GM19463 (cell line): ENCODE results near the gene ADCY4.

Experiments
- ATAC-seq: cut with Tn5 transposase; IDR thresholded peaks from one replicate; pipeline ENCODE4 v1.9.1; 2021; ENCODE audit warnings: mild to moderate bottlenecking, moderate library complexity; ENCODE audit not compliant: unreplicated experiment

ADCY4 gene

DNA sequence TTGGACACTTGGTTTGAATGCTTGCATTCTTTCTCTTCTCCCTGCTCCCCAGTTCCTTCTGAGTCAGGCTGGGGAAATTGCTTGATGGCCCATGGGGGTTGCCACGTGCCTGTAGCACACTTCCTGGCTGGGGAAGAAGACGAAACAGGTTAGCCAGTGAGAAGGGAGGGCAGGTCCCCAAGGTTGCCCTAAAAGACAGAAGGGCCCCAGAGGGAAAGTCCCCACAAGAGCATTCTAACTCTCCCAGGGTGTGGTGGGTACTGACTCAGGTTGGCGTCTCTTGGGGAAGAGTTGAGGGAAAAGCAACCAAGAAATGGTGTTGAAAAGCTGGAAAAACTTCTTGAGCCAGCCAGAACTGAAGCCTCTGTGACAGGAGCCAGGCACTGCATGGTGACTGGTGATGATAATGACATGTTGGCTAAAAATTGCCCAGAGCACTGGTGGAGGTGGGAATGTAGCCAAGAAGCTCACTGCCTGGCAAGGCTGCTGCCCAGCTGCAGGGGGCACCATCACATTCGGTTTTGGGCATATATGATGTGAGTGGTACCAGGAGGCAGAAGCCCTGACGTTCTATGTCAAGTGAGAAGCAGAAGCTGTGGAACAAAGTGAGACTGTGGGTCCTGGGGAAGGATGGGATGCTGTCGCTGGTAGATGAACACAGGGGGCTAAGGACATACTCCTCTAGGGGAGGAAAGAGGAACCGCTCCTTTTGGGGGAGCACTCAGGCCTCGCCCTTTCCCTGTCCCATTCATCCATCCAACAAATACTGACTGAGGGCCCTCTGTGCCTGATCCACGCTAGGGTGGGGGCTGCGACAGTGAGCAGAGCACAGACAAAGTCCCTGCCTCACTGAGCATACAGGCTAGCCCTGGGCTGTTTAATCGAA is 55.3 kb downstream of the ADCY4 start:
- peak; percentile 79 for ATAC-seq

DNA sequence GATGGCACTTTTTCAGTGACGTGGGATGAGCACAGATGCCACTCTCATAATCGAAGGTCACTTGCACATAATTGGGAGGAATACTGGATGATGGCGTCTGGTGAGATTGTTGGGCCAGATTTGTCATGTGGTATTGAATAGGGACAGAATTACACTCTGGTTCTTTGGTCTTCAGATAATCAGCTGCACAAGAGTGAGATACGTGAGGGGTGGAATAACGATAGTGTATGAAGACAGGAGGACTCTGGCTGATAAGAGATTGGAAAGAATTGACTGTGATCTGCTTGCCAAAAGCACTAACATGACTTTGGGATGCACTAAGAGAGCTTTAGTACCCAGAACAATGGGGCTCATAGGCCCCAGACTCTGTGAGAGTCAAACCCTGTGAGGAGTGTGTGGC is 56.4 kb downstream of the ADCY4 start:
- ATAC-seq: no peak

DNA sequence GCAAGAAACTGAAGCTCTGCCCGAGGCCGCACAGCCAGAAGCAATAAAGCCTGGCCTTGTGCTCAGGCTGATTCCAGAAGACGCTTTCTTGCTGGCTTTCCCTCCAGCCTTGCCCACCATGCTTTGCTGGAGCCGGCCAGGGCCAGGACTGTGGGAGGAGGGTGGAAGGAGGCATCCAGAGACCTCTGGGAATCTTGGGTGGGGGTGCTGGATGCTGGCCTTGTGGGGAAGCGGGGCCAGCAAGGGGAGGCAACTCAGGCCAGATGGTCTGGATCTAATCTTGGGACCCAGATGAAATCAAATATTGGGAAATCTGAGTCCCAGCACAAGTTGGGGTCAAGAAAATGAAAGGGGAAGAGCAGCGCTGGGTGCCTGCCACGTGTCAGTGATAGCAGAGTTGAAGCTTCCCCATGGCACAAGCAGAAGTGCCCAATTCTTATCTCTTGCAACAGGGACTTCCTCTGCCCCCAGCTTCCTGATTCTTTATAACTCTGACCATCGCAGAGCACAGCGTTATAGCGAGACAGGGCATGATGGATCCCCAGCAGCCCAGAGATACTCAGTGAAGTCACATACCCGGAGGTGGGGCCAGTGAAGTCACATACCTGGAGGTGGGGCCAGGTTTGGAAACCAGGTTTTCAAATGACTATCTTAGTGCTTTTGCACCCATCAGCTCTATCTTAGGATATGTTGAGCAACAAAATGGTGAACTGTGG is 57.1 kb downstream of the ADCY4 start:
- ATAC-seq: no peak

DNA sequence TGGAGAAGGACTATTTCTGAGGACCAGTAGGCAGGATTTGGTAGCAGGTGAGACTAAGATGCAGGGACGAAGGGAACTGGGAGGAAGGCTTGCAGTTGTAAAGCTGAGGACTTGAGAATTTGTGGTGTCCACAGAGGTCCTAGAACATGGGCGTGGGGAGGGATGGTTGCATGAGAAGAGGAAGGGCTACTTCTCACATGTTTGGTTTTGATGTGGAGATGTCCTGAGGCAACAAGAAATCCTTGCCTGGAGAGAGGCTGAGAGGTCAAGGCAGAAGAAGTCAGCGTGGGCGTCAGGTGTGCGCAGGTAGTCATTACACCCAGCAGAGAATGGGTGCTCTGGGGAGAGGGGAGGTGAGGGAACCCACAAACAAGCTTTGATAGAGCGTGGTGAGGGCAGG is 57.8 kb downstream of the ADCY4 start:
- ATAC-seq: no peak

DNA sequence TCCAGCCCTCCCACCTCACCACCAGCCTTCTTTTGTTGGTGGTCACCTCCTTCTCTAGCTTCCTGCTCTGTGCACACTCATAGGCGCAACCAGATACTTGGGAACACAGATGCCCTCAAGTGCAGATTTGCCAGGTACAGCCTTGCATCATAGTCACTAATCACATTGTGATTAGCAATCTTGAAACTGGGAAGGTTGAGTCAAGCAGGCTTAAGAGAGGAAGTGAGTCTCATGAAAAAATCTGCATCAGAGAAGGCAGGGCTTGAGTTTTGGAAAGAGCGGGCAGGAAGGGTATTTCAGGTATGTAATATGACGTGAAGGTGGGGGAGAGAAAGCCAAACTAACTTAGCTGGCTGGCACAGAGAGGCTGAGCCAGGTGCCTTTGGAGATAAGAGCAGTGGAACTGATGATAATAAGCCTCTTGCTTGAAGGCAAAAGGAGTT is 60.7 kb downstream of the ADCY4 start:
- ATAC-seq: peak; percentile 39

DNA sequence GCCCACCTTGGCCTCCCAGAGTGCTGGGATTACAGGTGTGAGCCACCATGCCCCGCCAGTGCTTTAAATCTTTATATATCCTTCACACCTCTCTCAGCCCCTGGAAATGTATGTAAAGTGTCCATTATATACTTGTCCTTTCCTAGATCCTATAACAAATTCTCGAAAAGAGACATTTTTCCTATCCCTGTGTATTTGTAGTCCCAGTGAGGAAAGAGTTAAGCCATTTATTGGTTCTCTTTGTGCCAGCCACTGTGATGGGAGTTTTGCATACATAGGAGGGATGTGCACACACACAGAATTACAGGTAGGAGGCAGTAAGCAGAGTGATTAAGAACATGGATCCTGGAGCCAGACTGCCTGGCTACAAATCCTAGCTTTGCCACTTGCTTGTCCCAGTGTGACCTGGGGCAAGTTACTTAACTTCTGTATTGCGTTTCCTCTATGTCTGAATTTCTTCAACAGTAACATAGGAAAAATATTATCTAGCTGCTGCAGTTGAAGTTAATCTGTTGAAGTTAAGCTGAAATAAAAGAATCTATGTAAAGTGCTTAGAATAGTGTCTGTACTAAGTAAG is 61.4 kb downstream of the ADCY4 start:
- no peak for ATAC-seq

DNA sequence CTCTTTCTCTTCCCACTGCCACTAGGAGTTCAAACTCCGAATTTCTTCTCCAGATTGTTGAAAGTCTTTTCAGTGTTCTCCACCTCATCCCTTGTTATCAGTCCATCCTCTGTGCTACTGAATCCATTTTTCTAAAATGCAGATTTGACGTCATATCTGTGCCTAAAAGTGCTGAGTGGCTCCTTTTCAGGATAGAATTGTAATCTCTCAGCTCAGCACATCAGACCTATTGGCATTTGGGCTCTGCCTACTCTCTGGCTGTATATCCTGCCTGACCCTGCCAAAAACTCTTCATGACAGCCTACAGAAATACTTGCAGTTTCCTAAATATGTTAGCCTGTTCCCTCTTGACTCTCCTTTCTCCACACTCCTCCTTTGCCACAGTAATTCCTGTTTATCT is 62.4 kb downstream of the ADCY4 start:
- no peak for ATAC-seq

DNA sequence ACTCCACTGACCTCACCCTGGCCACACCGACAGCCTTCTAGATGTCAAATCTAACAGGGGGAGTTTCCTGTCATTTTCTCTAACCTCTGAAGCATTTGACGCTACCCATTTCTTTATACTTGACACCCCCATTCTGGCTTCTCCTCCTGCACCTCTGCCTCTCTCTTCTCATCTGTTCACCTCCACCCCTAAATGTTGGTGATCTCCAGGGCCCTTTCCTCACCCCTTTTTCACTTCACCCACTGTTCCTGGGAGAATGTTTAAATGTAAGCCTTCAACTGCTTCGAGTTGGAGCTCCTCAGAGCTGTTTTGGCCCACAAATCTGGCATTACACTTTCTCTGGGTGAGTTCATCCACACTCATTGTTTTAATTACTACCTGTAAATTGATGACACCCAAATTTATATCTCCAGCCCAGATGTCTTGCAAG is 63.0 kb downstream of the ADCY4 start:
- no peak for ATAC-seq

DNA sequence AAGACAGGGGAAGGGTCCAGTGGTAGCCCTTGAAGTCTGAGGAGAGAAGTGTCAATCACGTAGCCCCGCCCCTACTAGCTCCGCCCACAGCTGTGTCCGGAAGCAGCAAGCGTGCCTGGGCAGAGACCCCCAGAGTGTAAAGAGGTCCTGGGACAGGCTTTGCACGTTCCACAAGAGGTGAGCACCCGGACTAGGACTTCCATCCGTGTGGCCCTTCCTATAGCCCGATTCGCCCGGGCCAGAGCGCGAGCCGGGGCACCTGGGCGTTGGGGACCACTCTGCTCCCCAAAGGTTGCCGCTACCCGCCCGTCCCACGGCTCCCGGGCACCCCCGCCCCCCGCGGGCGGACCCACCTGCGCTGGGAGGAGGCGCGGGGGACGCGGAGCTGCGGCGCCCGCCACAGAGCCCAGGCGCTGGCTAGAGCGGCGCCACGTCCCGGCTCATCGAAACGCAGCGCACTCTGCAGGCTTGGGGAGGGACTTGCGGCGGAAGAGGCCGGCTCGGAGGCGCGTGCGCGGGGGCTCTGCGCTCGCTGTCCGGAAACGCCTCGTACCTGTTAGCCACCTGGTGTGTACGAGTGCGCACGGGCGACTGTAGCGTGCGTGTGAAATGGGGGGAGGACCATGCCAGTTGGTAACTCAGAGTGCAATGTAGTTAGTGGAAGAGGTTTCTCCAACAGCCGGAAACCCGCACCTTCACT is 63.6 kb downstream of the ADCY4 start, which contains the start of gene RABGGTA:
Gene RABGGTA (minus strand): TSS at position 464 of the 700 bp plus-strand sequence. CDS start 482 bp downstream, outside the sequence.
- peak; percentile 83 for ATAC-seq

DNA sequence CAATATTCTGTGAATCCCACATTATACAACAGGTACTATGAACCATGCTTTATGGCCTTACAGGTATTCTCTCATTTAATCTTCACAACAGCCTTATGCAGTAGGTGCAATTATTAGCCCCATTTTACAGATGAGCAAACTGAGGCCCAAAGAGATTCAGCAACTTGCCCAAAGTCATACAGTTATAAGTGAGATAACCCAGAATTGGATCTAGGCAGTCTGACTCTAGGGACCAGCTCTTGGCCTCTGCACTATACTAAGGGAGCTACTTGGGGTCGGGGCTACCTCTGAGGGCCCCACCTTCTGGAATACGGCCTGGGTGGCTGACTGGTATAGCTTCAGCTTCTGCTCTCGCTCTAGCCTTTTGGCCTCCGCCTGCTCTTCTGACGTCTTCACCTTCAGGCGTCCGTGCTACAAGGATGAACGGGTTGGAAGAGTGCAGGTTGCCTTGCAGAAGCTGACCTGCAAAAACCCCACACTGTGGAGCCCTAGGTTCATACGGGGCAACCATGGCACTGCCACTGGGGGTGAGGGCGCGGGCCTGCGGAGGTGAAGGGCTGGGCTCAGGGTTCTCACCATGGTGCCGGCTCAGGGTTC is 64.2 kb downstream of the ADCY4 start:
- no peak for ATAC-seq

DNA sequence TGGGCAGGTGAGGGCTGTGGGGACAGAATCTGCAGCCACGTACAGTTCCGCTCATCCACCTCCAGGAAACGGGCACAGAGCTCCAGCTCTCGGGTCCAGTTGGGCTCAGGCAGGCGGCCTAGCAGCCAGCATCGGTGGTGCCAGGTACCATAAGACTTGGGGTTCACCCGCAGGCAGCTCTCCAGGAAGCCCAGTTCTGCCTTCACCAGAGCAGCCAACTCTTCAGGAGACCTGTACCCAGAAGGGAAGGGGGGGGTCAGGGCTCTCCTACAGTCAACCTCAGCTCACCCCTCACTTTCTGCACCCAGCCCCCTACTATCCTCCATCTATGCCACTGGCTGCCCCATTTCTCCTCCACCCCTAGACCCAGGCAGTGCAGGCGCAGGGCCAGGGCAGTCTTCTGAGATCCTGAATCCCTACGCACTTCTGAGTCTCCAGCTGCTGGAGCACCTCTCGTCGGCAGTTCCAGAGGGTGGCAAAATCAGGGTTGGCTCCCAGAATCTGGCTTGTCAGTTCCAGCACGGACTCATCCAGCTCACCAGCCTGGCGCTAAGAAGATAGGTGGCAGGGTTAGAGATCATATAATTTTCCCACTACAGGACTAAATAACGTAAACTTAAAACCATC is 64.8 kb downstream of the ADCY4 start:
- ATAC-seq: no peak

DNA sequence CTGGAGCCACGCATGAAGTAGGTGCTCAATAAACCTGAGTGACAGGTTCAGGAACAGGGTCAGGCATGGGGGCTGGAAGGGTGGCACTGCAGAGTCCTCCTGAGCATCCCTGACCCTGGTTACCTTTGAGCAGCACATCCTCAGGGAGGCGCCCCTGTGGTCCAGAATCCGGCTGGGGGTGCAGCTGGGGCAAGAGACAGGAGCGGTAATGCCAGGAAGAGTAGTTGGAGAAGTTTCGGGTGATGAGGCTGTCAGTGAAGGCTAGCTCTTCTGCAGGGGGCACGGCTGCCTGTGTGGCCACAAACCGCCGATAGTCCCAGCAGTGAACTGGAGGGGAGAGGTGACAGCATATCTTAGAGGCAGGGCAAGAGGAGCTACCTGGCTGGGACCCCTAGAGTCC is 65.5 kb downstream of the ADCY4 start:
- no peak for ATAC-seq
